Stimulated activated naive CD8-positive, alpha-beta T cell treated with anti-CD3 and anti-CD28 coated beads, Interleukin-15, amount 100 ng/mL, for 72 hours (primary cell): ENCODE measurements around the gene DENND10.
A peak's percentile ranks its signal among the peaks of the same experiment; 100 is the strongest.
"Not testable (repeated sequence)": the region's sequence is repeated elsewhere in the genome, so short reads cannot be mapped to it uniquely, and the experiment has no call there.

Experiments used
- ATAC-seq: fragments of 150-1000 bp; cut with Tn5 transposase; 2 replicates; pipeline ENCODE4 v1.10.0; 2021; ENCODE audit warnings: mild to moderate bottlenecking, moderate library complexity
- DNase-seq, 2 donors: peaks; one replicate each; pipeline ENCODE4 v3.0.0; 2021 to 2022
- H3K27ac Mint-ChIP-seq, 2 donors: one replicate each; pipeline ENCODE4 v1.8.0; 2022; ENCODE audit warnings: mild to moderate bottlenecking in 2 of 2, mixed read lengths in 2 of 2, moderate library complexity in 2 of 2
- H3K27me3 Mint-ChIP-seq: one replicate; pipeline ENCODE4 v1.8.0; 2022; ENCODE audit warnings: mixed read lengths
- H3K4me1 Mint-ChIP-seq: one replicate; pipeline ENCODE4 v1.8.0; 2022; ENCODE audit warnings: mild to moderate bottlenecking, mixed read lengths
- H3K4me3 Mint-ChIP-seq, 2 donors: one replicate each; pipeline ENCODE4 v1.8.0; 2022; ENCODE audit warnings: mild to moderate bottlenecking in 2 of 2, mixed read lengths in 2 of 2, moderate library complexity in 1 of 2
- H3K9me3 Mint-ChIP-seq, 2 donors: one replicate each; pipeline ENCODE4 v1.8.0; 2022; ENCODE audit warnings: mixed read lengths in 2 of 2

DENND10 gene

DNA sequence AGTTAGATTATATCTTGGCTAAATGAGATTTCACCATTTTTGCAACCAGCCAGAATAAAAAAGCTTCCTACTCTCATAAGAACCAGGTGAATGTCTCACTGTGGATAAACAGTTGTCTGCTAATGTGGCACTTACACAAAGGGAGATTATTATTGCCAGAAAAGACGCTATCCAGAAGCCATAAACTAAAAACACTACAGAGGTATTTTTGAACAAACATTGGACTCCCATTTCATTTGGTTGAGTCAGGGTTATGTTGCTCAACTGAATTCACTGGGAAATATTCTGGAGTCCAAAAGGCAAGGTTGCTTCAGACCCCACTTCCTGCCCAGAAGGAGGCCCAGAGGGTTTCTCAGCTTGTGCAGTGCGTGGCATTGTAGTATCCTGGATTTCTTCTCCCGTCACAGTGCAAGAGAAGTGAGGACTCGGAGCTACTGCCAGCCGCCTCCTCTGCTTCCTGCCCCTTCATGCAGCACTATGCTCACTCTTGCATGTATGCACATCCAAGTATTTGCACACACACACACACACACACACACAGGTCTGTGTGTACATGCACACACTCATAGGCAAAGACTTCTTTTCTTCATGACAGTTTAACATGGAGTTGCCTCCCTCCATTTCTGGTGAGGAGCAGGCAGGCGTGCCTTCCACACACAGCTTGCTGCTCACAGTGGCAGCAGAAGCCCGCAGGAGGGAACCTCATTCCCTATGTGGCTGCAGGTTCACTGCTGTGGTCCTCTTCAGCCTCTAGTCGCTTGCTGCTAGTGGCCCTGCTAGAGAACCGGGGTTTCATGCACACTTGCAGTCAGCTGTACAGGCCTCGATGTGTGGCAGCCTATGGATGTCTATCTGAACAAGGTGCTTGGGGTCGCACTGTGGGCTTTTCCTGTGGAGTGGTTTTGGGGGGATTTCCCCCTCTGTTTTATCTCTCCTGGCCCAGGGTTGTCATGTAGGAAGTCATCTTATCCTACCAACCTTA is 10.1 kb downstream of the DENND10 start:
- no peak overlapping the region for H3K27ac Mint-ChIP-seq
- H3K4me3 Mint-ChIP-seq = no peak overlapping the region
- peaks cover 16% of the 10 kb centered on the region for H3K4me1 Mint-ChIP-seq
- ATAC-seq (peak; percentile 26), DNase-seq (no peak)
- H3K27me3 Mint-ChIP-seq = no peaks in the 10 kb centered on the region
- no peaks in the 10 kb centered on the region for H3K9me3 Mint-ChIP-seq

DNA sequence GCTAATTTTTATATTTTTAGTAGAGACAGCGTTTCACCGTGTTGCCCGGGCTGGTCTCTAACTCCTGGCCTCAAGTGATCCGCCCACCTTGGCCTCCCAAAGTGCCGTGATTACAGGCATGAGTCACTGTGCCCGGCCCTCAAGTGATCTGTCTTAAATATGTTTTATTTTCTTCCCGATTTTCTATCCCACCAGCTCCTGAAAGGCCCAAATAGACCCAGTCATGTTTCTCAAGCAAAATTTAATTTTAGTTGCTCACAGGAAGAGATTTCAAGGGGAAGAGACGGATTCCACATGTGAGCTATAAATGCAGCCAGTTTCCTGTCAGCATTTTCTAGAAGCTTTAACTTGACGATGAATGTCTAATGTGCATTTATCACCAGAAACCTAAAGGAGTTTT is 12.0 kb downstream of the DENND10 start:
- no peak for DNase-seq
- H3K27me3 Mint-ChIP-seq = no peaks in the 10 kb centered on the region
- H3K4me3 Mint-ChIP-seq = no peak overlapping the region
- H3K4me1 Mint-ChIP-seq = peaks cover 16% of the 10 kb centered on the region
- H3K27ac Mint-ChIP-seq = no peak overlapping the region
- ATAC-seq = no peak
- H3K9me3 Mint-ChIP-seq = no peaks in the 10 kb centered on the region

DNA sequence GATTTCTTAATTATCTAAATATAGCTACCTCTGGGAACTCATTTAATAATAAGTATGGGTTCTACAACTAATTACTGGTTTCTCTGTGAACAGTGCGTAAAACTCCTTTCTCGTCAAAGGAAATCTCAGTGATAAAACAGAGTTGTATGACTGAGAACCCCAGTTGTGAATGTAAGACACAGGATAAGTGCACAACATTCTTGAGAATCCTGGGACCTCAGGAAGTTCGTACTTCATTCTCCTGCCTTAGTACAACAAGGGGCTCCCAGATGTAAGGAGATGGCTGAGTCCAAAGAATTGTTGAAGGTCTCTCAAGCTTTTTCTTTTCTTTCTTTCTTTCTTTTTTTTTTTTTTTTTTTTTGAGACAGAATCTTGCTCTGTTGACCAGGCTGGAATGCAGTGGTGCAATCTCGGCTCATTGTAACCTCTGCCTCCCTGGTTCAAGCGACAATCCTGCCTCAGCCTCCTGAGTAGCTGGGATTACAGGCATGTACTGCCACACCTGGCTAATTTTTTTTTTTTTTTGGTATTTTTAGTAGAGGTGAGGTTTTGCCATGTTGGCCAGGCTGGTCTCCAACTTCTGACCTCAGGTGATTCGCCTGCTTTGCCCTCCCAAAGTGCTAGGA is 12.5 kb downstream of the DENND10 start:
- ATAC-seq (no peak), DNase-seq (no peak)
- H3K9me3 Mint-ChIP-seq = no peaks in the 10 kb centered on the region
- no peak overlapping the region for H3K4me3 Mint-ChIP-seq
- H3K27ac Mint-ChIP-seq = no peak overlapping the region
- H3K27me3 Mint-ChIP-seq = no peaks in the 10 kb centered on the region
- peaks cover 16% of the 10 kb centered on the region for H3K4me1 Mint-ChIP-seq

DNA sequence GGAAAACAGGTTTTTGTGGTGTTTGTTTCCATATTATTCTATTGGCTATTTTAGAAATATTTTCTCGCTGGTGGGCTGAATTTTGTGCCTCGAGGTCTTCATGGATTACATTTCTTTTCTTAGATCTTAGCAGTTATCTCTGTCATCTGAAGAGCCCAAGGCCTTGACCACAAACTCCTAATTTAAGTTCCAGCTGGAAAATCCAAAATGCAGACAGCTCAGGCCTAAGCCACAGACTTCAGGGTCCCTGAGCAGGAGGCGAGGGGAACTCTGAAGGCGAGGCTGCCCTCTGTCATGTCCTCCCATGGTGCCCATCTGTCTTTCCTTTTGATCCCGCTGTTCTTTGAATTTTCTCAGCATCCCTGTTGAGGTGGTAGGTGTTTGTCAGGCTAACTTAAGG is 14.3 kb downstream of the DENND10 start:
- ATAC-seq = no peak
- H3K9me3 Mint-ChIP-seq = no peaks in the 10 kb centered on the region
- no peak for DNase-seq
- H3K27me3 Mint-ChIP-seq = no peaks in the 10 kb centered on the region
- no peak overlapping the region for H3K4me3 Mint-ChIP-seq
- H3K27ac Mint-ChIP-seq = no peak overlapping the region
- peaks cover 16% of the 10 kb centered on the region for H3K4me1 Mint-ChIP-seq

DNA sequence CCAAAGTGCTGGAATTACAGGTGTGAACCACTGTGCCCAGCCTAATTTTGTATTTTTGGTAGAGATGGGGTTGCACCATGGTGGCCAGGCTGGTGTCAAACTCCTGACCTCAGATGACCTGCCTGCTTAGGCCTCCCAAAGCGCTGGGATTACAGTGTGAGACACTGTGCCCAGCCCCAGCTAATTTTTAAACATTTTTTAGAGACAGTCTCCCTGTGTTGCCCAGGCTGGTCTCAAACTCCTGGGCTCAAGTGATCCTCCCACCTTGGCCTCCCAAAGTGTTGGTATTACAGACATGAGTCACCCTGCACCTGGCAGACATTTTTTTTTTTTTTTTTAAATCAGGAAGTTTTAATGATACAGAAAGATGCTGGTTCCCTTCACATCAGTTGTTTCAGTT is 15.5 kb downstream of the DENND10 start:
- DNase-seq (no peak), ATAC-seq (no peak)
- H3K27ac Mint-ChIP-seq = no peak overlapping the region
- no peaks in the 10 kb centered on the region for H3K27me3 Mint-ChIP-seq
- no peak overlapping the region for H3K4me3 Mint-ChIP-seq
- no peaks in the 10 kb centered on the region for H3K9me3 Mint-ChIP-seq
- peaks cover 7% of the 10 kb centered on the region for H3K4me1 Mint-ChIP-seq

DNA sequence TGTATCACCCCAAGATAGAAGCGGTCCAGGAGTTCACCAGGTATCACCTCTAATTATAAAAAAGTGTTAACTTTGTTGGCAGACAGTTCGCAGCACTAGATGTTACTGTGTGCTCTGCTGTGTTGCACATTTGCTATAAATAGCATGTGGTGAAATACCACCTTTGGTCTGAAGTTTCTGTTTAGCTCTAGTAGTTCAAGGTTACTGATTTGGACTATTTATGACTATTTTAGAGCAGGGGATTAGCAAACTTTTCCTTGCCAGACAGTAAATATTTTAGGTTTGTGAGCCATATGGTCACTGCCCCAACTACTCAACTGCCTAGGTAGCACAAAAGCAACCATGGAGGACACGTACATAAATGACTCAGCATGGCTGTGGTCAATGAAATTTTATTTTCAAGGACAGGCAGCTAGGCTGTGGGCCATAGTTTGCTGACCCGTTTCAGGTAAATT is 16.5 kb downstream of the DENND10 start:
- Mint-ChIP-seq H3K4me3 (no peak overlapping the region), H3K4me1 (no peaks in the 10 kb centered on the region), H3K27me3 (no peaks in the 10 kb centered on the region), H3K9me3 (no peaks in the 10 kb centered on the region), H3K27ac (no peak overlapping the region)
- DNase-seq (no peak), ATAC-seq (peak; percentile 69)

DNA sequence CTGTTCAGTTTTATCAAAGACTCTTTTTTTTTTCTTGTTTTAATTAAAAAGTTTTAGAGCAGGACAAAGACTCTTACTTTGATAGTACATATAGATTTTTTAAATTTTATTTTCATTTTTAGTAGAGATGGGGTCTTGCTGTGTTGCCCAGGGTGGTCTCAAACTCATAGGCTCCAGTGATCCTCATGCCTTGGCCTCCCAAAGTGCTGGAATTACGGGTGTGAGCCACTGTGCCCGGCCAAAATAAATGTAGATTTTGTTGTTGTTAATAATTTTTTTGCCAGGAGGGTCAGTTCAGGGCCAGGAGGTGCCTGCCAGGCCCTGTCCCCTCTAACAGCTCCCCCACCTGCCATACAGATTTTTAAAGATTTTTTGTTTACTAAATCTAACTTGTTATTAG is 17.0 kb downstream of the DENND10 start:
- ATAC-seq (no peak), DNase-seq (no peak)
- Mint-ChIP-seq H3K4me1 (no peaks in the 10 kb centered on the region), H3K27me3 (no peaks in the 10 kb centered on the region), H3K27ac (no peak overlapping the region), H3K9me3 (no peaks in the 10 kb centered on the region), H3K4me3 (no peak overlapping the region)

DNA sequence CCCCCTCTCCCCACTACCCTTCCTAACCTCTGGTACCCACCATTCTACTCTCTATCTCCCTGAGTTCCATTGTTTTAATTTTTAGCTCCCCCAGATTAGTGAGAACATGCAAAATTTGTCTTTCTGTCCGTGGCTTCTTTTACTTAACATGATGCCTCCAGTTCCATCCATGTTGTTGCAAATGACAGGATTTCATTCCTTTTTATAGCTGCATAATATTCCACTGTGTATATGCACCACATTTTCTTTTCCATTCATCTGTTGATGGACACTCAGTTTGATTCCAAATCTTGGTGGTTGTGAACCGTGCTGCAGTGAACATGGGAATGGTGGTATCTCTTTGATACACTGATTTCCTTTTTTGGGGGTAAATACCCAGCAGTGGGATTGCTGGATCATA is 22.0 kb downstream of the DENND10 start:
- DNase-seq (no peak), ATAC-seq (no peak)
- Mint-ChIP-seq H3K27ac (no peak overlapping the region), H3K4me1 (peaks cover 11% of the 10 kb centered on the region), H3K9me3 (no peaks in the 10 kb centered on the region), H3K4me3 (no peak overlapping the region), H3K27me3 (no peaks in the 10 kb centered on the region)

DNA sequence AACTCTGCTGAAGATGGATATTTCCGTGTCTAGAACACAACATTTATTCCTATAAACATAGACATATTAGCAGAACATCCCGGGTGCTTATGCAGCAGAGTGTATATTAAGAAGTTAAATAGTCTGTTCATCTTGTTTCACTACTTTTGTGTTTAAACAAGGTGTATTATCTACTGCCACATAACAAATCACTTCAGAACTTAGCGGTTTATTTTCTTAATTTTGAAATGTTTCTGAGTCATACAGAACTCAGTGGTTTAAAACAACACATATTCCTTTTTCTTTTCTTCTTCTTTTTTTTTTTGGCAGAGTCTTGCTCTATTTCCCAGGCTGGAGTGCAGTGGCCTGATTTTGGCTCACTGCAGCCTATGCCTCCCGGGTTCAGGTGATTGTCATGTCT is 25.8 kb downstream of the DENND10 start:
- H3K27me3 Mint-ChIP-seq = no peaks in the 10 kb centered on the region
- no peak overlapping the region for H3K4me3 Mint-ChIP-seq

DNA sequence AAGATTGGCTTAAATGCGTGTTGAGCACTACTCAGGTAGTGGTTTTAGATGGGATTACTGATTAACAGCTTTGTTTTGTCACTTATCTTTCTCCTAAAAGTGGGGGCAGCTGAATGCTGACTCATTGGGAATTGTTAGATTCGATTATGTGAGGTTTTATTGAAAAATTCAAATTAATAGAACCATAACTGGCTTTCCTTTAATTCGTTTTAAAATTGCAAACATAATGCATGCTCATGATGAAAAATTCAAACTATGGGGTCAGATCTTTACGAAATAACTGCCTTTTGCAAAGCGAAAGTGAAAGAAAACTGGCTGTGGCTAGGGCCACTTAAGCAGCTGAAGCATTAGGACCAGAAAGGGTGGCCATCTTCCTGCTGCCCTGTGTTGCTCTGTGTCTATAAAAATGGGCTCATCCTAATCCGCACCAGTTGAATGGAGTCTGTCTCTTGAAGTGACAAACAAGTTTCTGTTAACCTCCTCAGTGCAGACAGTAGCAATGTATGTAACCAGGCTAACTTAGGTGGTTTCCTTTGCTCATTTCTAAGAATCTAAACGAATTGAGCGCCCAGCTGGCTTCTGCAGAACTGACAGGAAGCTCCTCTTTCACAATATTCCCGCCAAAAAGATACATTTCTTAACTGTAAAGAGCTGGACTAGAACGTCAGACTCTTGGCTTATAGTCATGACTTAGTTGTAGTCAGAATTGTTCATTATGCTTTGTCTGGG is 27.8 kb downstream of the DENND10 start:
- Mint-ChIP-seq H3K4me1 (peaks cover 43% of the 10 kb centered on the region), H3K9me3 (no peaks in the 10 kb centered on the region), H3K4me3 (peak overlapping the region; percentile 79 to 87), H3K27me3 (no peaks in the 10 kb centered on the region), H3K27ac (peak overlapping the region; percentile 98)
- DNase-seq = peak; percentile 40 to 69
- peak; percentile 89 for ATAC-seq

More for the DNA sequence above, 25.8 kb downstream of the DENND10 start:
- no peak for ATAC-seq
- peaks cover 43% of the 10 kb centered on the region for H3K4me1 Mint-ChIP-seq
- no peak for DNase-seq
- peak overlapping the region in 1 of 2 donors; percentile 92 for H3K27ac Mint-ChIP-seq
- H3K9me3 Mint-ChIP-seq = no peaks in the 10 kb centered on the region

DNA sequence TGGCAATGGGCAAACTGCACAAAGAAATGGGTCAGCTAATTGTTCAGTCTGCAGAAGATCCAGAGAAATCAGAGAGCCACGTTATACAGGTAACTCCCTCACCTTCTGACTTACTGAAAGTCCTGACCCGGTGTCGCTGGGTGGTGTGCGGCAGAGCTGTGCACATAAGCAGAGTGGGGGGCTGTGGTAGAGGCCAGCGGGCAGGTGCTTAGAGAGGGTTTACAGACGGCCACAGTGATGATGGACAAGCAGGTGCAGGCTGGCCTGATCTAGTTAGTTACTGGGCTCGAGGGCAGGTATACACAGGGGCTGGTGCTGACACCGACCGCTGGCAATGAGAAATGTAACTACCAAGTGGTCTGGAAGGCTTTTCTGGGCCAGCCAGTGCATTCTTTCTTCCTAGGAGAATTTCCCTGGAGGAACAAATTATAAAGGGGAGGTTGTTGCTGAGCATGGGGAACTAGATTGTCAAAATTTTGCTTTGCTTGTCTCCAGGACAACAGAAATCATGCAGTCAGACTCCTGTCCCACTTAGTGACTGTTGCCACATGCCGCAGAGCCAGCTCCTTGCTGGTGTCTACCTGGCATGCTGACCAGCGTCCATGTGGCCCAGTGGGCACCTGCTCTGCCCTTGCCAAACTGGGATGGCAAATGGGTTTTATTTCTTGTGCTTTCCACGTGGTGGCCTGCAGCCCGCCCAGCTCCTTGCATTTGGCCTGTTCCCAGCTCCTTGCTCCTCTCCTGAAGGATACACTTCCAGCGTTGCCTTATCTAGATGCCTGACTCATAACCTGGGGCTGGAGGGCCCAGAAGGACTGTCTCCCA is 28.8 kb downstream of the DENND10 start:
- Mint-ChIP-seq H3K4me1 (peaks cover 43% of the 10 kb centered on the region), H3K4me3 (peak overlapping the region; percentile 79 to 87)
- ATAC-seq = no peak

DNA sequence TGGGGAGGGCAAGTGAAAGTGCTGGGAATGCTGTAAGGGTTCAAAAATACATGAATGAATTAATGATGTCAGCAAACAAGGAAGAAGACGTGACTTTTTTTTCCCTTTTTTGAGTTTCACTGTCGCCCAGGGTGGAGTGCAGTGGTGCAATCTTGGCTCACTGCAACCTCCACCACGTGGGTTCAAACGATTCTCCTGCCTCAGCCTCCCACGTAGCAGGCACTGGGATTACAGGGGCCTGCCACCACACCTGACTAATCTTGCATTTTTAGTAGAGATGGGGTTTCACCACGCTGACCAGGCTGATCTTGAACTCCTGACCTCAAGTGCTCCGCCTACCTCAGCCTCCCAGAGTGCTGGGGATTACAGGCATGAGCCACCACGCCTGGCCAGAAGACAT is 30.0 kb downstream of the DENND10 start:
- peak overlapping the region; percentile 54 to 87 for H3K27ac Mint-ChIP-seq
- peaks cover 52% of the 10 kb centered on the region for H3K4me1 Mint-ChIP-seq
- no peaks in the 10 kb centered on the region for H3K27me3 Mint-ChIP-seq
- ATAC-seq = no peak
- DNase-seq = peak in 1 of 2 donors; percentile 44
- peak overlapping the region; percentile 7 to 43 for H3K4me3 Mint-ChIP-seq
- H3K9me3 Mint-ChIP-seq = no peaks in the 10 kb centered on the region

More for the DNA sequence above, 28.8 kb downstream of the DENND10 start:
- Mint-ChIP-seq H3K27ac (peak overlapping the region; percentile 98), H3K9me3 (no peaks in the 10 kb centered on the region), H3K27me3 (no peaks in the 10 kb centered on the region)
- no peak for DNase-seq

DNA sequence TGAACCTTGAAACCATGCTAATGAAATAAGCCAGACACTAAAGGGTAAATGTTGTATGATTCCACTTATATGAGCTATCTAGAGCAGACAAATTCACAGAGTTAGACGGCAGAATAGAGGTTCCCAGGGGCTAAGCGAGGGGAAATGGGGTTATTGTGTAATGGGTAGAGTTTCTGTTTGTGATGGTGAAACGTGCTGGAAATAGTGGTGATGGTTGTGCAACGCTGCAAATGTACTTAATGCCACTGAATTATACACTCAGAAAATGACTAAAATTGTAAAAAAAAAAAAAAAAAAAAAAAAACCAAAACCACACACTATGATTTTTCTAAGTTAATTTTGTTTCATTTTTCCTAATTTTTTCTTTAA is 31.6 kb downstream of the DENND10 start:
- ATAC-seq = no peak
- H3K27me3 Mint-ChIP-seq = no peaks in the 10 kb centered on the region
- H3K27ac Mint-ChIP-seq = peak overlapping the region in 1 of 2 donors; percentile 18

DNA sequence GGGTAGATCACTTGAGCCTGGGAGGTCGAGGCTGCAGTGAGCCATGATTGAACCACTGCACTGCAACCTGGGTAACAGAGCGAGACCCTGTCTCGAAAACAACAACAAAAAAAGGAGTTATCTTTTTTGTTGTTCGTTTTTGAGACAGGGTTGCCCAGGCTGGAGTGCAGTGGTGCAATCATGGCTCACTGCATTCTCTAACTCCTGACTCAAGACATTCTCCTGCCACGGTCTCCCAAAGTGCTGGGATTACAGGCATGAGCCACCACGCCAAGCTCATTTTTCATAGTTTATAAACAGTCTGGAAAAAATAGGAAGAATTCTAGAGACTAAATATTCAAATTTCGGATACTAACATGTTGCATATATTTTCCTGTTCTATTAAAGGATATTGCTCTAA is 32.2 kb downstream of the DENND10 start:
- no peaks in the 10 kb centered on the region for H3K27me3 Mint-ChIP-seq
- no peak overlapping the region for H3K4me3 Mint-ChIP-seq
- peaks cover 47% of the 10 kb centered on the region for H3K4me1 Mint-ChIP-seq
- DNase-seq = no peak
- no peak overlapping the region for H3K27ac Mint-ChIP-seq
- no peaks in the 10 kb centered on the region for H3K9me3 Mint-ChIP-seq
- no peak for ATAC-seq

More for the DNA sequence above, 31.6 kb downstream of the DENND10 start:
- Mint-ChIP-seq H3K9me3 (no peaks in the 10 kb centered on the region), H3K4me1 (peaks cover 53% of the 10 kb centered on the region), H3K4me3 (no peak overlapping the region)
- DNase-seq = peak in 1 of 2 donors; percentile 44

DNA sequence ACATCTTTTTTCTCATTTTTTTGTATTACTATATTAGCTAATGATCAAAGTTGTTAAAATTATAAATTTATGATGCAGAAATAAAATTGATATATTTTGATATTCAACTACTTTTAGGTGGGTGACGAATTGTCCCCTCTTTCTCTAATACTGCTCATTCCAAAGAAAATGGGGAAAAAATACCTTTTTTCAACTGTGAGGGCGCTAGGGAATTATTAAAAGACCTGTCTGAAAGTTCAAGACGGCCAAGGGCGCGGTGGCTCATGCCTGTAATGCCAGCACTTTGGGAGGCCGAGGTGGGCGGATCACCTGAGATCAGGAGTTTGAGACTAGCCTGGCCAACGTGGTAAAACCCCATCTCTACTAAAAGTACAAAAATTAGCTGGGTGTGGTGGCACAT is 34.0 kb downstream of the DENND10 start:
- not testable (repeated sequence) for DNase-seq, H3K27ac Mint-ChIP-seq, H3K9me3 Mint-ChIP-seq, H3K27me3 Mint-ChIP-seq, ATAC-seq, H3K4me3 Mint-ChIP-seq
- peaks cover 29% of the 10 kb centered on the region for H3K4me1 Mint-ChIP-seq
